HS-5 (cell line): Measurements from ENCODE around the gene ANO9.

Experiments used
- DNase-seq: peaks from one replicate; pipeline ENCODE4 v3.0.0-alpha.2; 2012; ENCODE audit warnings: low read depth

ANO9 gene

DNA sequence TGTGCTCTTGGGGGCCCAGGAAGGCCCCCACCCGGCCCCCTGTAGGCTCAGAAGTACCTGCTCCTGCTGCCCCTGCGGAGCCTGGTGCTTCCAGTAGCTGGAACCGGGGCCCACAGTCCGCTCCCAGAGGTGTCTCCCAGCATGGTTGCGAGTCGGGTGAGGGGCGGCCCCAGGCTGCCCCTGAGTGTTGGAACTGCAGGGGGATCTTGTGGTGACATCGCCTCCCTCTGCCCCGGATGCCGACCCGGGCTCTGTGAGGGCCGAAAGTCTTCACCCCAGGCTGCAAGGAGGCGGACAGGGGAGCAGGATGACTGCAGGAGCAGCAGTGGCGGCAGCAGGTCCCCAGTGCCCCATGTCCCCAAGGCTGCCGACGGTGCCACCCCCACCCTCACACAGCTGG lies 57.3 kb downstream of the ANO9 start:
- DNase-seq: no peak

- DNase-seq: no peak
These were observed 58.4 kb downstream of the ANO9 start for GRCh38 chr11:383431-383830.

DNA sequence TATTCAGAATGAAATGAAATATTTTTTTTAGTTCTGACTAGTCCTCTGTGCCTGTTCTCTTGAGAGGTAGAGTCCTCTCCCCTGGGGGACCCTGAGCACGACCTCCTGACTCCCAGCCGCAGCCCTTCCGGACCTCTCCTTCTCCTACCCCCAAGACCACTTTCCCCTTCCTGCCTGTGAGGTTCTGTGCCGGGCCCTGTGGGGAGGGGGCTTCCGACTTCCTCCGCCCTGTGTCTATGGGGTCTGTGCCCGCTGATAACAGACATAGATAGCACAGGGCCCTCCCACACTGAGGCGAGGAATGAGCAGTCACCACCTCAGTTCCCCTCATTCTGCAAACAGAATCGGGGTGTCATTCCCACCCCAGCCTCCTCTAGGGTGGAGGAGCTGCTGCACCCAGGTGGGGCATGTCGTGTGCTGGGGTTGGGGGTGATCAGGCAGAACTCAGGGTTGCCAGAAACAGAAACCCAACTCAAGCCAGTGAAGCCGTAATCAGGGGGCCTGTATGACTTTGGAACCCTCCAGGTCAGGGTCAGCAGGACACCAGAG lies 59.7 kb downstream of the ANO9 start:
- DNase-seq: no peak

DNA sequence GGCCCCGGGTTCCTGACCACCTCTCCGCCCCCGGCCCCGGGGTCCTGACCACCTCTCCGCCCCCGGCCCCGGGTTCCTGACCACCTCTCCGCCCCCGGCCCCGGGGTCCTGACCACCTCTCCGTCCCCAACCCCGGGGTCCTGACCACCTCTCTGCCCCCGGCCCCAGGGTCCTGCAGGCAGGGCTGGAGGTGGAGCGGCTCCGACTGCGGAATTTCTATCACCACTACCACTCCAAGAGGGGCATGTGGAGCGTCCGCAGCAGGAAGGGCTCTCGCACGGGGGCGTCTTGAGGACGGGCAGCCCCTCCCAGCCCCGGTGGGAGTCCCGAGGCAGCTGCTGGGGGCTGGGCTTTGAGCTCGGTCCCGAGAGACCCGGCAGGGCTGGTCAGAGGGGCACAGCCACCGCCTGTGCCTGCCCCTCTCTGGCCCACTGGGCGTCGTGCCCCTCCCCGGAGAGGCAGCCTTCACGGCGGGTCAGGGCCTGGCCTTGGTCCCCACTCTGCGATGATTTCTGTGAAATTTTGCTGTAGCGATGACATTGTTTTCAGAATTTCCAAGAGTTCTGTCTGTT lies 60.2 kb downstream of the ANO9 start:
- DNase-seq: no peak

DNA sequence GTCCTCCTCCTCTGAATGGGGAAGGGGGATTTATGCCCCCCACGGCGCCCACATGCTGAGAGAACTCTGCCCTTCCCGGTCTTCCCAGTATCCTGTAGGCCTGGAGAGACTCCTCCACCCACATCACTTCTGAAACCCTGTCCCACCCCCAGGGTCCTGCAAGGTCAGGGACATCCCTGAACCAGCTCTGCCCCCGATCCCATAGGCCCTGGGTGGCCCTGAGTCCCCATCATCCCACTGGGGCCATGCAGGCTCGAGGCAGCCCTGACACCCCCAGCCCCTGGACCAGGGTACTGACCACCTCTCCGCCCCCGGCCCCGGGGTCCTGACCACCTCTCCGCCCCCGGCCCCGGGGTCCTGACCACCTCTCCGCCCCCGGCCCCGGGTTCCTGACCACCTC lies 60.8 kb downstream of the ANO9 start:
- no peak for DNase-seq

DNA sequence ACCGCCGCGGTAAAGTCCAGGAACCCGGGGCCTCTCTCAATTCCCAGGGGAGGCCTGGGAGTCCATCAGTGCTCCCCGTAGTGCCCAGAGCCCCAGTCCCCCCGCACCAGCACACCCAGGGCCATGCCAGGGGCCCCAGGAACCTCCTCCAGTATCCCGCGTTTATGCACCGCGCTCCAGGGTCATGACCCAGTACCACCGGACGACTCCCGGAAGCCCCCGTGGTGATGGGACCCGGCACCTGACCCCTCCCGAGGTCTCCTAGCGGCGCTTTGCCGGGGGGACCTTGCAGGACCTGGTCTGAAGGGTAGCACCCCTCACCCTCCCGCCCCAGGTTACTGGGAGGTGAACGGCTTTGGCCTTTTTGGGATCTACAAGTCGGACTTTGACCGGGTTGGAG lies 61.3 kb downstream of the ANO9 start:
- no peak for DNase-seq

DNA sequence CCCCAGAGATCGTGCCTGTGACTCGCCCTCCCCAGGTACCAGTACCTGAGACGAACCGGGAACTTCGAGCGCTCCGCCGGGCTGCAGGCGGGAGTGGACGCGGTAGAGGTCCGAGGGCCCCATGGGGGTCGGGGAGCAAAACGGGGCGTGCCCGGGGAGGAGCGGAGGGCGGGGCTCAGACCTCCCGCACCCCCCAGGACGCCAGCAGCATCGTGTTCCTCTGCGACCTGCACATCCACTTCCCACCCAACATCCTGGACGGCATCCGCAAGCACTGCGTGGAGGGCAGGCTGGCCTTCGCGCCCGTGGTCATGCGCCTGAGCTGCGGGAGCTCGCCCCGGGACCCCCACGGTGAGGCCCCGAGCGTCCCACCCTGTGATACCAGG lies 61.7 kb downstream of the ANO9 start:
- no peak for DNase-seq

GRCh38 chr11:379205-380094 lies 62.4 kb downstream of the ANO9 start:
- DNase-seq: no peak

GRCh38 chr11:377883-378500 lies 63.8 kb downstream of the ANO9 start:
- DNase-seq: no peak

GRCh38 chr11:377174-377865 lies 64.5 kb downstream of the ANO9 start:
- DNase-seq: no peak

- DNase-seq: no peak
These were observed 65.2 kb downstream of the ANO9 start for GRCh38 chr11:376531-377173.

- no peak for DNase-seq
These were observed 66.5 kb downstream of the ANO9 start for GRCh38 chr11:375065-376025.

GRCh38 chr11:373716-374551 lies 67.9 kb downstream of the ANO9 start:
- no peak for DNase-seq

- DNase-seq: no peak
These were observed 68.7 kb downstream of the ANO9 start for GRCh38 chr11:372809-373715.

GRCh38 chr11:371716-372590 lies 69.9 kb downstream of the ANO9 start:
- DNase-seq: no peak

GRCh38 chr11:371051-371450 lies 70.8 kb downstream of the ANO9 start:
- no peak for DNase-seq

DNA sequence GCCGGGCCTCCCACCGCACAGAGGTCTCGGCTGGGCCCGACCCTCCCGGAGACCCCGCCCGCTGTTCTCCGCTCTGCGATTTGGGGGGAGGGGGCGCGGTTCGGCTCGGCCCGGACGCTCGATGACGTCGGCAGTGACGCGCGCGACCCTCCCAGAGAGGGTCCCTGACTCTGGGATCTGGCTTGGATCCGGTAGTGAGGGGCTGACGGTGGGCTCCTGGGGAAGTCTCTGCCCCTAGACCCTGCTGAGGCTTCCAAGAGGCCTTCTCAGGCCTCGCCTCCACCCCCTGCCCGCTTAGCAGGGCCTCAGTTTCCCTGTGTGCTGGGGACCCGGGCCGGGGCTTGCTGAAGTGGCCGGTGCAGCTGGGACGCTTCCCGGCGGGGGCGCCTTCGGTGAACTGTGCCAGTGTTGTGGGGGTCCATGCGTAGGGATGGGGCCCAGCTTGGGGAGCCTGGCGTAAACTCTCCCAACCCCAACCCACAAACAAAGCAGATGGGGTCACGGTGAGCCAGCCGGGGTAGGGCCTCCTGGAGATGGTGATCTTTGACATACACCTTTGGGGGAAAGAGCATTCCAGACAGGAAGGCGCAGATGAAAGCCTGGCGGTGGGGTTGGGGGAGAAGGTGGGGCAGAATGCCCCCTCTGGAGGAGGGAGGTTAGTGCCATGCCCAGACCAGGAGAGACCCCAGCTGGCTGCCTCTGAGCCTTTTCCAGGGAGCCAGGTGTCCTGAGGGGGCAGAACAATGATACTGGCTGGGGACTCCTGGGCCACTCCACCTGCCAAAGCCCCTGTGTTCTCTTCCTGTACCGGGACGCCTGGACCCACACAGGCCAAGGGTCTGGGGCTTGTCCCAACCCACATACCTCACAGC lies 71.5 kb downstream of the ANO9 start:
- DNase-seq: no peak
